ENCODE data around the gene PFDN5. TPM values are rescaled to one million over a fixed set of nuclear protein-coding genes. Genes with fewer than 3 reads are reported as not detected.

The PFDN5 gene
- total and polyA plus RNA-seq, 4 donors = 118 to 245 (median 206) TPM

DNA sequence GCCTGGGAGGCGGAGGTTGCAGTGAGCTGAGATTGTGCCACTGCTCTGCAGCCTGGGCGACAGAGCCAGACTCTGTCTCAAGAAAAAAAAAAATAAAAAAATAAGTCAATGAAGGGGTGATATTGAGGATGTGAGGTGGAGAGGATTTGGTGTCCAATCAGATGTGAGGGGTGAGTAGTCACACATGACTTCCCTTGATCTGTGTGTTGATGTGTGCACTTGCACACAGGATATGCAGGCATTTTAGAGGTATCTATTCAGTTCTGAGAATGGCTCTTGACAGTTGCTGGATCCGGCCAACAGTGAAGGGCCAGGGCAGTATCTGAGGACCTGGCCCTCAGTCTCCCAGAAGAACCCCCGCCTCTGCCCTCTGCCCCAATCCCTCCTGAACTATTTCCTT lies 48.6 kb downstream of the PFDN5 start:
- no peaks in the 10 kb centered on the region for H3K36me3 ChIP-seq (ENCODE audit: control insufficient read depth in 4 of 4, insufficient read depth in 3 of 4, low read depth in 1 of 4, low read length in 3 of 4)
- H3K27ac ChIP-seq (ENCODE audit: low read depth in 1 of 2, low read length in 2 of 2) = no peak overlapping the region
- no peaks in the 10 kb centered on the region for H3K9me3 ChIP-seq (ENCODE audit: control insufficient read depth in 4 of 4, low read length in 3 of 4)
- H3K9ac ChIP-seq (ENCODE audit: low read depth in 1 of 2, low read length in 2 of 2) = no peak overlapping the region
- TF ChIP-seq GABPA (IDR thresholded peaks at IDR 0.05 in 1 of 2, conservative IDR thresholded peaks at IDR 0.05 in 1 of 2) = no peak
- TF ChIP-seq, protein P1, sequence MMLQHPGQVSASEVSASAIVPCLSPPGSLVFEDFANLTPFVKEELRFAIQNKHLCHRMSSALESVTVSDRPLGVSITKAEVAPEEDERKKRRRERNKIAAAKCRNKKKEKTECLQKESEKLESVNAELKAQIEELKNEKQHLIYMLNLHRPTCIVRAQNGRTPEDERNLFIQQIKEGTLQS (IDR thresholded peaks at IDR 0.05) = no peak
- TF ChIP-seq TAF1 (conservative IDR thresholded peaks at IDR 0.05) = no peak
- TF ChIP-seq RXRA (IDR thresholded peaks at IDR 0.05) = no peak
- no peak for TF ChIP-seq HNF4A (conservative IDR thresholded peaks at IDR 0.05)
- TF ChIP-seq FOXA1 (IDR thresholded peaks at IDR 0.05) = no peak
- TF ChIP-seq, protein P2, sequence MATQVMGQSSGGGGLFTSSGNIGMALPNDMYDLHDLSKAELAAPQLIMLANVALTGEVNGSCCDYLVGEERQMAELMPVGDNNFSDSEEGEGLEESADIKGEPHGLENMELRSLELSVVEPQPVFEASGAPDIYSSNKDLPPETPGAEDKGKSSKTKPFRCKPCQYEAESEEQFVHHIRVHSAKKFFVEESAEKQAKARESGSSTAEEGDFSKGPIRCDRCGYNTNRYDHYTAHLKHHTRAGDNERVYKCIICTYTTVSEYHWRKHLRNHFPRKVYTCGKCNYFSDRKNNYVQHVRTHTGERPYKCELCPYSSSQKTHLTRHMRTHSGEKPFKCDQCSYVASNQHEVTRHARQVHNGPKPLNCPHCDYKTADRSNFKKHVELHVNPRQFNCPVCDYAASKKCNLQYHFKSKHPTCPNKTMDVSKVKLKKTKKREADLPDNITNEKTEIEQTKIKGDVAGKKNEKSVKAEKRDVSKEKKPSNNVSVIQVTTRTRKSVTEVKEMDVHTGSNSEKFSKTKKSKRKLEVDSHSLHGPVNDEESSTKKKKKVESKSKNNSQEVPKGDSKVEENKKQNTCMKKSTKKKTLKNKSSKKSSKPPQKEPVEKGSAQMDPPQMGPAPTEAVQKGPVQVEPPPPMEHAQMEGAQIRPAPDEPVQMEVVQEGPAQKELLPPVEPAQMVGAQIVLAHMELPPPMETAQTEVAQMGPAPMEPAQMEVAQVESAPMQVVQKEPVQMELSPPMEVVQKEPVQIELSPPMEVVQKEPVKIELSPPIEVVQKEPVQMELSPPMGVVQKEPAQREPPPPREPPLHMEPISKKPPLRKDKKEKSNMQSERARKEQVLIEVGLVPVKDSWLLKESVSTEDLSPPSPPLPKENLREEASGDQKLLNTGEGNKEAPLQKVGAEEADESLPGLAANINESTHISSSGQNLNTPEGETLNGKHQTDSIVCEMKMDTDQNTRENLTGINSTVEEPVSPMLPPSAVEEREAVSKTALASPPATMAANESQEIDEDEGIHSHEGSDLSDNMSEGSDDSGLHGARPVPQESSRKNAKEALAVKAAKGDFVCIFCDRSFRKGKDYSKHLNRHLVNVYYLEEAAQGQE (IDR thresholded peaks at IDR 0.05) = no peak
- no peak for TF ChIP-seq JUND (IDR thresholded peaks at IDR 0.05)
- TF ChIP-seq FOXA2 (IDR thresholded peaks at IDR 0.05) = no peak
- TF ChIP-seq EGR1 (IDR thresholded peaks at IDR 0.05; ENCODE audit: low read depth in 2 of 2) = no peak
- TF ChIP-seq, protein P3, sequence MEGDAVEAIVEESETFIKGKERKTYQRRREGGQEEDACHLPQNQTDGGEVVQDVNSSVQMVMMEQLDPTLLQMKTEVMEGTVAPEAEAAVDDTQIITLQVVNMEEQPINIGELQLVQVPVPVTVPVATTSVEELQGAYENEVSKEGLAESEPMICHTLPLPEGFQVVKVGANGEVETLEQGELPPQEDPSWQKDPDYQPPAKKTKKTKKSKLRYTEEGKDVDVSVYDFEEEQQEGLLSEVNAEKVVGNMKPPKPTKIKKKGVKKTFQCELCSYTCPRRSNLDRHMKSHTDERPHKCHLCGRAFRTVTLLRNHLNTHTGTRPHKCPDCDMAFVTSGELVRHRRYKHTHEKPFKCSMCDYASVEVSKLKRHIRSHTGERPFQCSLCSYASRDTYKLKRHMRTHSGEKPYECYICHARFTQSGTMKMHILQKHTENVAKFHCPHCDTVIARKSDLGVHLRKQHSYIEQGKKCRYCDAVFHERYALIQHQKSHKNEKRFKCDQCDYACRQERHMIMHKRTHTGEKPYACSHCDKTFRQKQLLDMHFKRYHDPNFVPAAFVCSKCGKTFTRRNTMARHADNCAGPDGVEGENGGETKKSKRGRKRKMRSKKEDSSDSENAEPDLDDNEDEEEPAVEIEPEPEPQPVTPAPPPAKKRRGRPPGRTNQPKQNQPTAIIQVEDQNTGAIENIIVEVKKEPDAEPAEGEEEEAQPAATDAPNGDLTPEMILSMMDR (IDR thresholded peaks at IDR 0.05; ENCODE audit: low read depth, low read length, missing input control) = no peak
- no peak for TF ChIP-seq NR2F2 (IDR thresholded peaks at IDR 0.05)
- TF ChIP-seq HNF4G (IDR thresholded peaks at IDR 0.05) = no peak
- no peak for TF ChIP-seq RAD21 (IDR thresholded peaks at IDR 0.05)
- TF ChIP-seq, protein P4, sequence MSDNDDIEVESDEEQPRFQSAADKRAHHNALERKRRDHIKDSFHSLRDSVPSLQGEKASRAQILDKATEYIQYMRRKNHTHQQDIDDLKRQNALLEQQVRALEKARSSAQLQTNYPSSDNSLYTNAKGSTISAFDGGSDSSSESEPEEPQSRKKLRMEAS (IDR thresholded peaks at IDR 0.05) = no peak
- WGBS = 97% methylated on average over 4 of the region's 4 CpGs
- no peak overlapping the region for H3K4me3 ChIP-seq (ENCODE audit: low read depth in 1 of 3, low read length in 3 of 3)
- no peak for DNase-seq (ENCODE audit: low spot score)
- H3K27me3 ChIP-seq (ENCODE audit: control insufficient read depth in 4 of 4, insufficient read depth in 4 of 4, low read length in 3 of 4) = no peaks in the 10 kb centered on the region
- peaks cover 0 to 11% (median 3%) of the 10 kb centered on the region in 4 donors for H3K4me1 ChIP-seq (ENCODE audit: control insufficient read depth in 4 of 4, insufficient read depth in 4 of 4, low read length in 3 of 4)

DNA sequence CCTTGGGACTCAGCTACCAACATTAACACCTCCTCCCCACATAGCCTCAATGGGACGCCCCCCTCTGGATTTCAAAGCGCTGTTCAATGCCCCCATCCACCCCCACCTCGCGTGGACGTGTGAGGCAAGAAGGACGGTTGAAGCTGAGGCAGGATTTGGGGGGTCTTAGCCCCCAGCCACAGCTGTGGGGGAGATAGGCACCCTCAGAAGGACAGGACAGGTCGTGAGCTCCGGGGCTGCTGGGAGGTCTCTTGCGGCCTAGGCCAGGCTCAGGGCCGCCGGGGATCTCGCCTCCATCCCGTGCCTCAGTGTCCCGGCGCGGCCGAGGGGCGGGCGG lies 49.1 kb downstream of the PFDN5 start:
- TF ChIP-seq HNF4G (IDR thresholded peaks at IDR 0.05) = no peak
- TF ChIP-seq YY1 (IDR thresholded peaks at IDR 0.05) = no peak
- no peak for TF ChIP-seq SP1 (IDR thresholded peaks at IDR 0.05)
- no peaks in the 10 kb centered on the region for H3K27me3 ChIP-seq (ENCODE audit: control insufficient read depth in 4 of 4, insufficient read depth in 4 of 4, low read length in 3 of 4)
- no peaks in the 10 kb centered on the region for H3K9me3 ChIP-seq (ENCODE audit: control insufficient read depth in 4 of 4, low read length in 3 of 4)
- 11% methylated on average over 19 of the region's 19 CpGs for WGBS
- H3K36me3 ChIP-seq (ENCODE audit: control insufficient read depth in 4 of 4, insufficient read depth in 3 of 4, low read depth in 1 of 4, low read length in 3 of 4) = no peaks in the 10 kb centered on the region
- peak overlapping the region in 1 of 3 donors; percentile 64 for H3K4me3 ChIP-seq (ENCODE audit: low read depth in 1 of 3, low read length in 3 of 3)
- DNase-seq (ENCODE audit: low spot score) = no peak
- no peak overlapping the region for H3K9ac ChIP-seq (ENCODE audit: low read depth in 1 of 2, low read length in 2 of 2)
- no peak overlapping the region for H3K27ac ChIP-seq (ENCODE audit: low read depth in 1 of 2, low read length in 2 of 2)
- H3K4me1 ChIP-seq (ENCODE audit: control insufficient read depth in 4 of 4, insufficient read depth in 4 of 4, low read length in 3 of 4) = peaks cover 0 to 11% (median 3%) of the 10 kb centered on the region in 4 donors

Measured in liver (tissue), 9 donors.